ENCODE data around the gene SLC6A9. TPM values are rescaled to one million over a fixed set of nuclear protein-coding genes. Genes with fewer than 3 reads are reported as not detected.

The SLC6A9 gene
- total and polyA plus RNA-seq, 4 donors = 0.57 to 47.7 (median 3.6) TPM

DNA sequence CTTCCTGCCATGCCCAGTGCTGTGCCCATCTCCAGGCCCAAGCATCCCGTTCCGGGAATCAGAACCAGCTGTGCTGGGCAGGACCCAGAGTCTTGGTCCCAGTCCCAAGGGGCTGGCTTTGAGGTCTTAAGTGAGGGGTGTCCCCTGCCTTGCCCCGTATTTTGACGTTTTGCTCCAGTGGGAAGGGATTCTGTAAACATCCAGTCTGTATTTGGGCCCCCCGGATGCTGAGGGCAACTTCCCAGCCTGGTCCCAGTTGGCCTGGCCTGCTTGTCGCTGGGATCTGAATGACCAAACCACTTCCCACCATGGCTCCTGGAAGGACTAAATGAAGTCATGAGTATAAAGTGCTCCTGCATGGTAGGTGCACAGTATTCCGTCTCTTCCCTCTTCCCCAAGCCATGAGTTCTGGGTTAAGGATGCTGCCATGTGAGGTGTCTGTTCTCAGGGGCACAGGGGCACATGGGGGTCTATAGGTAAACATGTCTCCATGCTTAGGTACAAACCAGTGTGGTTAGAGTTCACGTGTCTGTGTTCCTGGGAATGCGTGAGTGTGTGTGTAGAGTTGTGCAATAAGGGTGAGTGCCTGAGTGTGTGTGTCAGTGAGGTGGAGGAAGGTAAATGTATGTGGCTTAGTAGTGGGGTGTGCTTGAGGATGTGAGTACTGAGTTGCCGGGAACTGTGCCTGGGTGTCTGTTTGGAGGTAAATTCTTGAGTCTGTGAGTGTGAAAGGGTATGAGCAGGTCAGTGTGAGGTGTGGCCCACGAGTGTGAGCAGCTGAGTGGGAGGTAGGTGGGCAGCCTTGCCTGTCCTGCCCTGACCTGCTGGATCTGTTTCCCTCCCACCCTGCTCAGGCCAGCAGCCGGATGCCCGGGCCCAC, 50.8 kb downstream of the SLC6A9 start:
- H3K4me1 ChIP-seq (ENCODE audit: control insufficient read depth in 4 of 4, insufficient read depth in 4 of 4, low read length in 3 of 4) = peaks cover 7 to 45% (median 35%) of the 10 kb centered on the region in 4 donors
- 75% methylated on average over 13 of the region's 13 CpGs for WGBS
- DNase-seq (ENCODE audit: low spot score) = no peak
- peak overlapping the region; percentile 38 to 48 for H3K27ac ChIP-seq (ENCODE audit: low read depth in 1 of 2, low read length in 2 of 2)
- TF ChIP-seq, protein P1, sequence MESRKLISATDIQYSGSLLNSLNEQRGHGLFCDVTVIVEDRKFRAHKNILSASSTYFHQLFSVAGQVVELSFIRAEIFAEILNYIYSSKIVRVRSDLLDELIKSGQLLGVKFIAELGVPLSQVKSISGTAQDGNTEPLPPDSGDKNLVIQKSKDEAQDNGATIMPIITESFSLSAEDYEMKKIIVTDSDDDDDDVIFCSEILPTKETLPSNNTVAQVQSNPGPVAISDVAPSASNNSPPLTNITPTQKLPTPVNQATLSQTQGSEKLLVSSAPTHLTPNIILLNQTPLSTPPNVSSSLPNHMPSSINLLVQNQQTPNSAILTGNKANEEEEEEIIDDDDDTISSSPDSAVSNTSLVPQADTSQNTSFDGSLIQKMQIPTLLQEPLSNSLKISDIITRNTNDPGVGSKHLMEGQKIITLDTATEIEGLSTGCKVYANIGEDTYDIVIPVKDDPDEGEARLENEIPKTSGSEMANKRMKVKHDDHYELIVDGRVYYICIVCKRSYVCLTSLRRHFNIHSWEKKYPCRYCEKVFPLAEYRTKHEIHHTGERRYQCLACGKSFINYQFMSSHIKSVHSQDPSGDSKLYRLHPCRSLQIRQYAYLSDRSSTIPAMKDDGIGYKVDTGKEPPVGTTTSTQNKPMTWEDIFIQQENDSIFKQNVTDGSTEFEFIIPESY (IDR thresholded peaks at IDR 0.05) = no peak
- TF ChIP-seq HNF4A (conservative IDR thresholded peaks at IDR 0.05) (no peak), HNF4G (IDR thresholded peaks at IDR 0.05) (no peak), JUND (IDR thresholded peaks at IDR 0.05) (no peak), SP1 (IDR thresholded peaks at IDR 0.05) (no peak), FOXA1 (IDR thresholded peaks at IDR 0.05) (no peak), RAD21 (IDR thresholded peaks at IDR 0.05) (no peak), TAF1 (conservative IDR thresholded peaks at IDR 0.05) (no peak), NR2F2 (IDR thresholded peaks at IDR 0.05) (no peak), YY1 (IDR thresholded peaks at IDR 0.05) (no peak), GABPA (IDR thresholded peaks at IDR 0.05 in 1 of 2, conservative IDR thresholded peaks at IDR 0.05 in 1 of 2) (no peak), RXRA (IDR thresholded peaks at IDR 0.05) (no peak), EGR1 (IDR thresholded peaks at IDR 0.05; ENCODE audit: low read depth in 2 of 2) (no peak), FOXA2 (IDR thresholded peaks at IDR 0.05) (no peak)
- TF ChIP-seq, protein P2, sequence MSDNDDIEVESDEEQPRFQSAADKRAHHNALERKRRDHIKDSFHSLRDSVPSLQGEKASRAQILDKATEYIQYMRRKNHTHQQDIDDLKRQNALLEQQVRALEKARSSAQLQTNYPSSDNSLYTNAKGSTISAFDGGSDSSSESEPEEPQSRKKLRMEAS (IDR thresholded peaks at IDR 0.05) = no peak
- TF ChIP-seq, protein P3, sequence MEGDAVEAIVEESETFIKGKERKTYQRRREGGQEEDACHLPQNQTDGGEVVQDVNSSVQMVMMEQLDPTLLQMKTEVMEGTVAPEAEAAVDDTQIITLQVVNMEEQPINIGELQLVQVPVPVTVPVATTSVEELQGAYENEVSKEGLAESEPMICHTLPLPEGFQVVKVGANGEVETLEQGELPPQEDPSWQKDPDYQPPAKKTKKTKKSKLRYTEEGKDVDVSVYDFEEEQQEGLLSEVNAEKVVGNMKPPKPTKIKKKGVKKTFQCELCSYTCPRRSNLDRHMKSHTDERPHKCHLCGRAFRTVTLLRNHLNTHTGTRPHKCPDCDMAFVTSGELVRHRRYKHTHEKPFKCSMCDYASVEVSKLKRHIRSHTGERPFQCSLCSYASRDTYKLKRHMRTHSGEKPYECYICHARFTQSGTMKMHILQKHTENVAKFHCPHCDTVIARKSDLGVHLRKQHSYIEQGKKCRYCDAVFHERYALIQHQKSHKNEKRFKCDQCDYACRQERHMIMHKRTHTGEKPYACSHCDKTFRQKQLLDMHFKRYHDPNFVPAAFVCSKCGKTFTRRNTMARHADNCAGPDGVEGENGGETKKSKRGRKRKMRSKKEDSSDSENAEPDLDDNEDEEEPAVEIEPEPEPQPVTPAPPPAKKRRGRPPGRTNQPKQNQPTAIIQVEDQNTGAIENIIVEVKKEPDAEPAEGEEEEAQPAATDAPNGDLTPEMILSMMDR (IDR thresholded peaks at IDR 0.05; ENCODE audit: low read depth, low read length, missing input control) = no peak
- TF ChIP-seq, protein P4, sequence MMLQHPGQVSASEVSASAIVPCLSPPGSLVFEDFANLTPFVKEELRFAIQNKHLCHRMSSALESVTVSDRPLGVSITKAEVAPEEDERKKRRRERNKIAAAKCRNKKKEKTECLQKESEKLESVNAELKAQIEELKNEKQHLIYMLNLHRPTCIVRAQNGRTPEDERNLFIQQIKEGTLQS (IDR thresholded peaks at IDR 0.05) = no peak
- TF ChIP-seq, protein P5, sequence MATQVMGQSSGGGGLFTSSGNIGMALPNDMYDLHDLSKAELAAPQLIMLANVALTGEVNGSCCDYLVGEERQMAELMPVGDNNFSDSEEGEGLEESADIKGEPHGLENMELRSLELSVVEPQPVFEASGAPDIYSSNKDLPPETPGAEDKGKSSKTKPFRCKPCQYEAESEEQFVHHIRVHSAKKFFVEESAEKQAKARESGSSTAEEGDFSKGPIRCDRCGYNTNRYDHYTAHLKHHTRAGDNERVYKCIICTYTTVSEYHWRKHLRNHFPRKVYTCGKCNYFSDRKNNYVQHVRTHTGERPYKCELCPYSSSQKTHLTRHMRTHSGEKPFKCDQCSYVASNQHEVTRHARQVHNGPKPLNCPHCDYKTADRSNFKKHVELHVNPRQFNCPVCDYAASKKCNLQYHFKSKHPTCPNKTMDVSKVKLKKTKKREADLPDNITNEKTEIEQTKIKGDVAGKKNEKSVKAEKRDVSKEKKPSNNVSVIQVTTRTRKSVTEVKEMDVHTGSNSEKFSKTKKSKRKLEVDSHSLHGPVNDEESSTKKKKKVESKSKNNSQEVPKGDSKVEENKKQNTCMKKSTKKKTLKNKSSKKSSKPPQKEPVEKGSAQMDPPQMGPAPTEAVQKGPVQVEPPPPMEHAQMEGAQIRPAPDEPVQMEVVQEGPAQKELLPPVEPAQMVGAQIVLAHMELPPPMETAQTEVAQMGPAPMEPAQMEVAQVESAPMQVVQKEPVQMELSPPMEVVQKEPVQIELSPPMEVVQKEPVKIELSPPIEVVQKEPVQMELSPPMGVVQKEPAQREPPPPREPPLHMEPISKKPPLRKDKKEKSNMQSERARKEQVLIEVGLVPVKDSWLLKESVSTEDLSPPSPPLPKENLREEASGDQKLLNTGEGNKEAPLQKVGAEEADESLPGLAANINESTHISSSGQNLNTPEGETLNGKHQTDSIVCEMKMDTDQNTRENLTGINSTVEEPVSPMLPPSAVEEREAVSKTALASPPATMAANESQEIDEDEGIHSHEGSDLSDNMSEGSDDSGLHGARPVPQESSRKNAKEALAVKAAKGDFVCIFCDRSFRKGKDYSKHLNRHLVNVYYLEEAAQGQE (IDR thresholded peaks at IDR 0.05) = no peak
- H3K27me3 ChIP-seq (ENCODE audit: control insufficient read depth in 4 of 4, insufficient read depth in 4 of 4, low read length in 3 of 4) = no peaks in the 10 kb centered on the region
- H3K4me3 ChIP-seq (ENCODE audit: low read depth in 1 of 3, low read length in 3 of 3) = peak overlapping the region; percentile 39 to 75 (median 45)
- peaks cover 0 to 15% (median 8%) of the 10 kb centered on the region in 4 donors for H3K36me3 ChIP-seq (ENCODE audit: control insufficient read depth in 4 of 4, insufficient read depth in 3 of 4, low read depth in 1 of 4, low read length in 3 of 4)
- H3K9ac ChIP-seq (ENCODE audit: low read depth in 1 of 2, low read length in 2 of 2) = peak overlapping the region in 1 of 2 donors; percentile 30
- no peaks in the 10 kb centered on the region for H3K9me3 ChIP-seq (ENCODE audit: control insufficient read depth in 4 of 4, low read length in 3 of 4)

Measured in liver (tissue), 9 donors.